Neural cell (in vitro differentiated cells): ENCODE measurements around the gene TMED7. TPM values are rescaled to one million over a fixed set of nuclear protein-coding genes. Genes with fewer than 3 reads are reported as not detected.

Experiments
- H2AFZ ChIP-seq: fragments of 200-600, 300-800 bp; sonication (generic), shearing (Covaris generic); 2 replicates; pipeline ENCODE4 v1.6.0; 2014; ENCODE audit warnings: low read depth, mild to moderate bottlenecking, antibody characterized with exemption, low read length, moderate library complexity
- H3F3A ChIP-seq: fragments of 200-600 bp; shearing (Covaris generic); 2 replicates; pipeline ENCODE4 v1.6.1; 2016; ENCODE audit warnings: mild to moderate bottlenecking, moderate library complexity, mixed read lengths, antibody characterized with exemption, low read length; ENCODE audit not compliant: insufficient read depth, poor library complexity, severe bottlenecking
- H3K27ac ChIP-seq: fragments of 200-600, 300-800 bp; sonication (generic), shearing (Covaris generic); 2 replicates; pipeline ENCODE4 v1.5.1; 2014; ENCODE audit warnings: mild to moderate bottlenecking, low read length, moderate library complexity
- H3K27me3 ChIP-seq: fragments of 300-800, 200-600 bp; sonication (generic), shearing (Covaris generic); 2 replicates; pipeline ENCODE4 v1.6.0; 2014; ENCODE audit warnings: mild to moderate bottlenecking, low read depth, low read length, moderate library complexity; ENCODE audit not compliant: insufficient read depth
- H3K36me3 ChIP-seq: fragments of 300-800, 200-600 bp; sonication (generic), shearing (Covaris generic); 2 replicates; pipeline ENCODE4 v1.5.1; 2014; ENCODE audit warnings: mild to moderate bottlenecking, antibody characterized with exemption, low read length, moderate library complexity; ENCODE audit not compliant: insufficient read depth
- H3K4me2 ChIP-seq: fragments of 300-800, 200-600 bp; sonication (generic), shearing (Covaris generic); 2 replicates; pipeline ENCODE4 v1.6.0; 2014; ENCODE audit warnings: mild to moderate bottlenecking, low read length
- H3K4me3 ChIP-seq: fragments of 300-800, 200-600 bp; sonication (generic), shearing (Covaris generic); 2 replicates; pipeline ENCODE4 v1.5.1; 2014; ENCODE audit warnings: mild to moderate bottlenecking, low read length, moderate library complexity
- H3K79me2 ChIP-seq: fragments of 200-600 bp; shearing (Covaris generic); replicated peaks from 2 replicates; pipeline ENCODE4 v1.6.0; 2014; ENCODE audit warnings: mild to moderate bottlenecking, low read length, moderate library complexity; ENCODE audit not compliant: insufficient read depth
- H3K9ac ChIP-seq: fragments of 300-800, 200-600 bp; sonication (generic), shearing (Covaris generic); 2 replicates; pipeline ENCODE4 v1.6.1; 2016; ENCODE audit warnings: mild to moderate bottlenecking, low read length, mixed read lengths
- H3K9me2 ChIP-seq: fragments of 200-600 bp; shearing (Covaris generic); 2 replicates; pipeline ENCODE4 v1.6.1; 2016; ENCODE audit warnings: mild to moderate bottlenecking, low read length, mixed read lengths; ENCODE audit not compliant: insufficient read depth
- H3K9me3 ChIP-seq: fragments of 200-600, 300-800 bp; sonication (generic), shearing (Covaris generic); 2 replicates; pipeline ENCODE4 v1.6.1; 2016; ENCODE audit warnings: mild to moderate bottlenecking, mixed run types, low read length, moderate library complexity, mixed read lengths
- H4K20me1 ChIP-seq: fragments of 200-600 bp; shearing (Covaris generic); 2 replicates; pipeline ENCODE4 v1.6.1; 2016; ENCODE audit warnings: mild to moderate bottlenecking, mixed run types; ENCODE audit not compliant: insufficient read depth
- CTCF ChIP-seq: fragments of 450-650 bp; IDR thresholded peaks from 2 replicates; pipeline ENCODE4 v1.5.1; 2014; ENCODE audit warnings: antibody characterized with exemption, mild to moderate bottlenecking, moderate library complexity; ENCODE audit not compliant: poor library complexity, severe bottlenecking
- EP300 ChIP-seq: fragments of 450-650 bp; conservative IDR thresholded peaks from 2 replicates; pipeline ENCODE4 v1.6.1; 2014; ENCODE audit warnings: antibody characterized with exemption, mild to moderate bottlenecking, moderate library complexity; ENCODE audit not compliant: poor library complexity, severe bottlenecking
- EZH2 ChIP-seq: fragments of 200-600, 300-800 bp; shearing (Covaris generic), sonication (generic); IDR thresholded peaks from 2 replicates; pipeline ENCODE4 v1.6.1; 2014; ENCODE audit warnings: antibody characterized with exemption, low read length, borderline replicate concordance, mild to moderate bottlenecking; ENCODE audit not compliant: insufficient read depth, poor library complexity, severe bottlenecking
- MXI1 ChIP-seq: fragments of 450-650 bp; conservative IDR thresholded peaks from 2 replicates; pipeline ENCODE4 v1.6.1; 2014; ENCODE audit warnings: antibody characterized with exemption, mild to moderate bottlenecking; ENCODE audit not compliant: poor library complexity, severe bottlenecking
- POLR2AphosphoS5 ChIP-seq: IDR thresholded peaks from 2 replicates; pipeline ENCODE4 v1.6.1; 2012
- RAD21 ChIP-seq: fragments of 450-650 bp; conservative IDR thresholded peaks from 2 replicates; pipeline ENCODE4 v1.6.1; 2014; ENCODE audit warnings: antibody characterized with exemption, mild to moderate bottlenecking, moderate library complexity
- SMC3 ChIP-seq: fragments of 450-650 bp; conservative IDR thresholded peaks from 2 replicates; pipeline ENCODE4 v1.6.1; 2014; ENCODE audit warnings: antibody characterized with exemption, mild to moderate bottlenecking, moderate library complexity; ENCODE audit not compliant: poor library complexity
- TAF1 ChIP-seq: IDR thresholded peaks from 2 replicates; pipeline ENCODE4 v1.6.1; 2012; ENCODE audit warnings: low read depth
- polyA plus RNA-seq: library from polyadenylated mRNA; depleted of rRNA; stranded (reverse); fragments of >200 nt; gene quantifications from 2 replicates; pipeline ENCODE4 v1.2.3, GENCODE V29; 2014
- TF ChIP-seq, protein P1 (sequence below): IDR thresholded peaks from 2 replicates; pipeline ENCODE4 v1.6.1; 2012; ENCODE audit warnings: borderline replicate concordance

TMED7 gene
- polyA plus RNA-seq, 1 donor from 2014 or later, result 74.3 TPM

DNA sequence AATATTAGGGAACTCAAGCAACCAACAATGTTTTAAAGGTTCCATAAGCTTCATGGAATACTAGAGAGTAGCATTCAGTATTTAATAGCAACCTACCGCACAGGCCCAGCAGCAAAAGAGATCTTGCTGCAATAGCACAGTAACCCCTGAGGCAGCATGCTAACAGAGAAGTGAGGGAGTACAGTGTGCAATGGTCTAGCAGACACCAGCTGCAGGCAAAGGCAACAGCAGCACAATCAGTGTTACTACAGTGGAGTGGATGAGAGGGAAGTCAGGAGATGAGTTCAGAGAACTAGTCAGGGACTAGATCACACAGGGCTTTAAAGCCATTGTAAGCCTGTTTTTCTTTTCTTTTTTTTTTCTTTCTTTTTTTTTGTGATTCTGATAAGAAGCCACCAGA is 26.3 kb downstream of the TMED7 start:
- Histone ChIP-seq H3K79me2 (no peaks in the 10 kb centered on the region), H3K27ac (no peak overlapping the region), H3K9me2 (no peaks in the 10 kb centered on the region), H4K20me1 (no peaks in the 10 kb centered on the region), H3K4me3 (no peak overlapping the region), H3K36me3 (no peaks in the 10 kb centered on the region), H2AFZ (no peak overlapping the region), H3K27me3 (peaks cover 3% of the 10 kb centered on the region), H3K4me2 (no peak overlapping the region), H3F3A (no peaks in the 10 kb centered on the region), H3K9ac (no peak overlapping the region), H3K9me3 (no peaks in the 10 kb centered on the region)
- TF ChIP-seq CTCF (no peak), MXI1 (no peak), TAF1 (no peak), SMC3 (no peak), EP300 (no peak), POLR2AphosphoS5 (no peak), EZH2 (no peak), RAD21 (no peak)
- TF ChIP-seq, protein P1, sequence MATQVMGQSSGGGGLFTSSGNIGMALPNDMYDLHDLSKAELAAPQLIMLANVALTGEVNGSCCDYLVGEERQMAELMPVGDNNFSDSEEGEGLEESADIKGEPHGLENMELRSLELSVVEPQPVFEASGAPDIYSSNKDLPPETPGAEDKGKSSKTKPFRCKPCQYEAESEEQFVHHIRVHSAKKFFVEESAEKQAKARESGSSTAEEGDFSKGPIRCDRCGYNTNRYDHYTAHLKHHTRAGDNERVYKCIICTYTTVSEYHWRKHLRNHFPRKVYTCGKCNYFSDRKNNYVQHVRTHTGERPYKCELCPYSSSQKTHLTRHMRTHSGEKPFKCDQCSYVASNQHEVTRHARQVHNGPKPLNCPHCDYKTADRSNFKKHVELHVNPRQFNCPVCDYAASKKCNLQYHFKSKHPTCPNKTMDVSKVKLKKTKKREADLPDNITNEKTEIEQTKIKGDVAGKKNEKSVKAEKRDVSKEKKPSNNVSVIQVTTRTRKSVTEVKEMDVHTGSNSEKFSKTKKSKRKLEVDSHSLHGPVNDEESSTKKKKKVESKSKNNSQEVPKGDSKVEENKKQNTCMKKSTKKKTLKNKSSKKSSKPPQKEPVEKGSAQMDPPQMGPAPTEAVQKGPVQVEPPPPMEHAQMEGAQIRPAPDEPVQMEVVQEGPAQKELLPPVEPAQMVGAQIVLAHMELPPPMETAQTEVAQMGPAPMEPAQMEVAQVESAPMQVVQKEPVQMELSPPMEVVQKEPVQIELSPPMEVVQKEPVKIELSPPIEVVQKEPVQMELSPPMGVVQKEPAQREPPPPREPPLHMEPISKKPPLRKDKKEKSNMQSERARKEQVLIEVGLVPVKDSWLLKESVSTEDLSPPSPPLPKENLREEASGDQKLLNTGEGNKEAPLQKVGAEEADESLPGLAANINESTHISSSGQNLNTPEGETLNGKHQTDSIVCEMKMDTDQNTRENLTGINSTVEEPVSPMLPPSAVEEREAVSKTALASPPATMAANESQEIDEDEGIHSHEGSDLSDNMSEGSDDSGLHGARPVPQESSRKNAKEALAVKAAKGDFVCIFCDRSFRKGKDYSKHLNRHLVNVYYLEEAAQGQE, result no peak

DNA sequence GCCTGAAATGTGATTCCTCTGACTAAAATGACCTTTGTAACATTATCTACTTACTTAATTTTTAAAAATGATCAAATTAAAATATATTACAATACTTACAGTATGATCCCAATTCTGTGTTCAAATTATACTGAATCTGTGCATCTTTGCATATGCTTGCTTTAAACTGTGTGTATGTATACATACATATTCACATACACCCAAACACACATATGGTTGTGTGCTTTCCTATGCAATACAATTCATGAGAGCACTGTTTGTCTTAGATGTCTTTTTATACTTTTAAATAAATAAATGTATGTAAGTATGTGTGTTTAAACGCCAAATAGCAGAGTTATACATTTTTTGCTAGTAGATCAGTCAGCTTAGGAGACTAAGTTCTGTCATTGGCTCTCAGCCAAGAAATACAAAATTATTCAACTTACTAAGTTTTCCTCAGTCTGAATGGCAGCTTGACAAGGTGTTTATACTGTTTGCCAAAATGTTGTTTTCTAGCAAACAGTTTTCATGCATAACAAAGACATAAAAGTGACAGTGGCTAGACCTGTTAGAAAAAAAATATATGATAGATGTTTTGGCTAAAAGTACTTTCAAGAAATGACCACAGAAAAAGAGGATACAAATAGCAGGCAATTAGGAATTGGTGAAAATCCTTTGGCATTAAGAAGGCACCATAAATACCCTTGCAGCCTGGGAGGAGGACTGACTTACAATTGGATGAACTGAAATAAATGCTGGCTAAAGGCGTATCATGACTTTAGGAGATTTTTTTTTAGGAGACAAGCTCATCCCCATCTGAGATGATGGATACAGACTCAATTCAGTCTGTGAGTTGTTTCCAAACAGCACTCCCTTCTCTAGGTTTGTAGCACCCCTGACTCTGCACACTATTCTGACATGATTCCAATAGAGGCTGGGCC is 31.4 kb downstream of the TMED7 start:
- TF ChIP-seq EP300 (no peak), TAF1 (no peak), POLR2AphosphoS5 (no peak), MXI1 (no peak), RAD21 (no peak), SMC3 (no peak), EZH2 (no peak), CTCF (no peak)
- TF ChIP-seq, protein P1, result no peak
- Histone ChIP-seq H3K9me2 (no peaks in the 10 kb centered on the region), H3K79me2 (no peaks in the 10 kb centered on the region), H3F3A (no peaks in the 10 kb centered on the region), H3K27me3 (no peaks in the 10 kb centered on the region), H2AFZ (no peak overlapping the region), H3K4me2 (no peak overlapping the region), H3K9me3 (no peaks in the 10 kb centered on the region), H3K36me3 (no peaks in the 10 kb centered on the region), H3K9ac (no peak overlapping the region), H3K4me3 (no peak overlapping the region), H4K20me1 (no peaks in the 10 kb centered on the region), H3K27ac (no peak overlapping the region)
